H1 (cell line): Measurements from ENCODE around the gene ZNF835. TPM values are rescaled to one million over a fixed set of nuclear protein-coding genes. Genes with fewer than 3 reads are reported as not detected.

ENCODE experiments used
- CTCF ChIA-PET: fragments of 300-600 bp; sonication (Branson Sonifier 250); formaldehyde crosslinking; loops from one replicate; lab custom pipeline; 2021; ENCODE audit not compliant: partially characterized antibody; lab: Charles Lee
- POLR2A ChIA-PET: fragments of 300-600 bp; sonication (Branson Sonifier 250); formaldehyde crosslinking; loops from one replicate; lab custom pipeline; 2021; ENCODE audit warnings: inconsistent platforms; ENCODE audit not compliant: partially characterized antibody; lab: Charles Lee
- DNase-seq, 2 experiments: peaks; one replicate each; pipeline versions ENCODE4 v3.0.0 to v3.0.0-alpha.2; 2010 to 2022; ENCODE audit warnings: low spot score in 2 of 2, low read depth in 1 of 2, mixed read lengths in 1 of 2
- FAIRE-seq: peaks from 2 replicates; lab custom pipeline; 2011; peaks lifted over from hg19 to GRCh38; lab: Jason Lieb, UNC
- H2AFZ ChIP-seq: 2 replicates; pipeline ENCODE4 v1.8.1; 2012; ENCODE audit warnings: low read length, inconsistent platforms
- H2AK5ac ChIP-seq: 2 replicates; pipeline ENCODE4 v1.6.1; 2013; ENCODE audit warnings: low read depth, low read length
- H2BK120ac ChIP-seq: replicated peaks from 2 replicates; pipeline ENCODE3; 2013; ENCODE audit warnings: low read depth, low read length, inconsistent platforms
- H2BK12ac ChIP-seq: 2 replicates; pipeline ENCODE4 v1.6.1; 2013; ENCODE audit warnings: low read depth, low read length
- H2BK15ac ChIP-seq: 2 replicates; pipeline ENCODE4 v1.6.1; 2013; ENCODE audit warnings: low read length
- H2BK20ac ChIP-seq: 2 replicates; pipeline ENCODE4 v1.6.1; 2013; ENCODE audit warnings: low read length
- H2BK5ac ChIP-seq: 2 replicates; pipeline ENCODE4 v1.6.1; 2013; ENCODE audit warnings: low read depth, low read length
- H3K14ac ChIP-seq: 2 replicates; pipeline ENCODE4 v1.6.1; 2013; ENCODE audit warnings: inconsistent platforms; ENCODE audit not compliant: insufficient read length
- H3K18ac ChIP-seq: 2 replicates; pipeline ENCODE4 v1.6.1; 2013; ENCODE audit warnings: low read length; ENCODE audit errors: extremely low read depth
- H3K23ac ChIP-seq: 2 replicates; pipeline ENCODE4 v1.6.1; 2013; ENCODE audit warnings: inconsistent platforms; ENCODE audit not compliant: insufficient read length
- H3K23me2 ChIP-seq: 2 replicates; pipeline ENCODE4 v1.6.1; 2013; ENCODE audit warnings: low read depth, low read length
- H3K27ac ChIP-seq: 2 replicates; pipeline ENCODE4 v1.6.1; 2011; ENCODE audit warnings: low read depth, low read length, inconsistent platforms
- H3K27me3 ChIP-seq, 4 experiments: replicated peaks in 1 of 4; 1 replicate in 1 of 4; 2 replicates in 3 of 4; pipeline versions ENCODE4 v1.6.1 to v1.8.1; 2011 to 2013; ENCODE audit warnings: low read length in 3 of 4, mild to moderate bottlenecking in 3 of 4, inconsistent platforms in 2 of 4, mixed read lengths in 2 of 4, moderate library complexity in 1 of 4; ENCODE audit not compliant: control insufficient read depth in 3 of 4, insufficient read depth in 3 of 4; ENCODE audit errors: extremely low read depth in 1 of 4
- H3K36me3 ChIP-seq, 4 experiments: 2 replicates each; pipeline versions ENCODE4 v1.6.1 to v1.8.1; 2011 to 2013; ENCODE audit warnings: mild to moderate bottlenecking in 4 of 4, low read length in 3 of 4, moderate library complexity in 2 of 4, control low read depth in 1 of 4, inconsistent platforms in 1 of 4; ENCODE audit not compliant: insufficient read depth in 4 of 4, control insufficient read depth in 2 of 4
- H3K4ac ChIP-seq: replicated peaks from 2 replicates; pipeline ENCODE3; 2013; ENCODE audit warnings: low read length, low read depth, mixed read lengths, inconsistent platforms; ENCODE audit not compliant: insufficient read length
- H3K4me1 ChIP-seq, 4 experiments: replicated peaks in 1 of 4; 1 replicate in 1 of 4; 2 replicates in 3 of 4; pipeline versions ENCODE4 v1.6.1 to v1.8.1; 2011 to 2013; ENCODE audit warnings: low read length in 3 of 4, inconsistent platforms in 2 of 4, mixed read lengths in 1 of 4; ENCODE audit not compliant: insufficient read depth in 4 of 4, control insufficient read depth in 3 of 4
- H3K4me2 ChIP-seq, 2 experiments: 2 replicates each; pipeline versions ENCODE4 v1.6.1 to v1.8.1; 2011 to 2013; ENCODE audit warnings: low read depth in 2 of 2, low read length in 2 of 2, control low read depth in 1 of 2, inconsistent platforms in 1 of 2, mild to moderate bottlenecking in 1 of 2; ENCODE audit not compliant: insufficient read depth in 1 of 2
- H3K4me3 ChIP-seq, 4 experiments: fragments of 200-600, 300-600 bp in 1 of 4; sonication (generic), shearing (Covaris generic), sonication (Bioruptor Twin) in 1 of 4; 2 replicates each; pipeline versions ENCODE4 v1.5.1 to v1.8.1; 2011 to 2016; ENCODE audit warnings: low read length in 4 of 4, low read depth in 3 of 4, control low read depth in 2 of 4, inconsistent platforms in 2 of 4, mild to moderate bottlenecking in 2 of 4, mixed read lengths in 1 of 4, moderate library complexity in 1 of 4; ENCODE audit not compliant: insufficient read depth in 2 of 4; ENCODE audit errors: extremely low read depth in 1 of 4
- H3K56ac ChIP-seq: replicated peaks from 2 replicates; pipeline ENCODE3; 2013; ENCODE audit warnings: low read depth, mild to moderate bottlenecking, mixed read lengths, low read length, inconsistent platforms; ENCODE audit not compliant: insufficient read length
- H3K79me1 ChIP-seq: 2 replicates; pipeline ENCODE4 v1.6.1; 2013; ENCODE audit warnings: low read depth, low read length, control low read depth
- H3K79me2 ChIP-seq, 2 experiments: 2 replicates each; pipeline versions ENCODE4 v1.6.1 to v1.8.1; 2012 to 2013; ENCODE audit warnings: low read length in 2 of 2, mild to moderate bottlenecking in 2 of 2, inconsistent platforms in 1 of 2; ENCODE audit not compliant: insufficient read depth in 2 of 2, control insufficient read depth in 1 of 2
- H3K9ac ChIP-seq, 4 experiments: replicated peaks in 1 of 4; 1 replicate in 1 of 4; 2 replicates in 3 of 4; pipeline versions ENCODE4 v1.6.1 to v1.8.1; 2011 to 2013; ENCODE audit warnings: low read depth in 3 of 4, low read length in 3 of 4, control low read depth in 2 of 4, mild to moderate bottlenecking in 2 of 4, moderate library complexity in 2 of 4, inconsistent platforms in 1 of 4; ENCODE audit errors: extremely low read depth in 1 of 4
- H3K9me3 ChIP-seq, 2 experiments: 2 replicates each; pipeline versions ENCODE4 v1.6.1 to v1.8.1; 2012 to 2013; ENCODE audit warnings: mild to moderate bottlenecking in 2 of 2, moderate library complexity in 2 of 2, control low read depth in 1 of 2, inconsistent platforms in 1 of 2, low read depth in 1 of 2, low read length in 1 of 2, mixed read lengths in 1 of 2; ENCODE audit not compliant: insufficient read depth in 2 of 2
- H4K20me1 ChIP-seq, 2 experiments: replicated peaks in 1 of 2; 2 replicates each; pipeline versions ENCODE3 to v1.8.1; 2011 to 2013; ENCODE audit warnings: inconsistent platforms in 2 of 2, low read length in 2 of 2, mild to moderate bottlenecking in 1 of 2; ENCODE audit not compliant: insufficient read depth in 2 of 2, control insufficient read depth in 1 of 2
- H4K5ac ChIP-seq: 2 replicates; pipeline ENCODE4 v1.6.1; 2013; ENCODE audit warnings: low read length, low read depth, mixed read lengths, inconsistent platforms; ENCODE audit not compliant: insufficient read length
- H4K8ac ChIP-seq: 2 replicates; pipeline ENCODE4 v1.8.0; 2013; ENCODE audit warnings: mild to moderate bottlenecking, moderate library complexity, low read length, inconsistent platforms; ENCODE audit not compliant: insufficient read depth; ENCODE audit errors: extremely low read depth
- H4K91ac ChIP-seq: replicated peaks from 2 replicates; pipeline ENCODE3; 2013; ENCODE audit warnings: low read length, mixed read lengths, inconsistent platforms; ENCODE audit not compliant: insufficient read length
- BACH1 ChIP-seq: IDR thresholded peaks from 2 replicates; pipeline ENCODE4 v1.6.1; 2012; ENCODE audit warnings: low read length, improper control_type of control experiment
- BRCA1 ChIP-seq: IDR thresholded peaks from 2 replicates; pipeline ENCODE4 v1.6.1; 2012; ENCODE audit warnings: low read depth, low read length, improper control_type of control experiment
- CEBPB ChIP-seq: IDR thresholded peaks from 2 replicates; pipeline ENCODE4 v1.6.1; 2012; ENCODE audit warnings: low read depth, low read length
- EGR1 ChIP-seq: IDR thresholded peaks from 2 replicates; pipeline ENCODE4 v1.6.1; 2011; ENCODE audit warnings: low read depth, low read length, borderline replicate concordance
- NRF1 ChIP-seq: IDR thresholded peaks from 2 replicates; pipeline ENCODE4 v1.6.1; 2011; ENCODE audit warnings: mild to moderate bottlenecking, low read depth, low read length, improper control_type of control experiment
- RFX5 ChIP-seq: IDR thresholded peaks from 2 replicates; pipeline ENCODE4 v1.6.1; 2011; ENCODE audit warnings: low read depth, low read length, improper control_type of control experiment, borderline replicate concordance
- RNF2 ChIP-seq: fragments of 200-900, 300-1000 bp; sonication (generic); IDR thresholded peaks from 2 replicates; pipeline ENCODE4 v1.7.1; 2016; ENCODE audit warnings: borderline replicate concordance, low read depth, mild to moderate bottlenecking, antibody characterized with exemption, low read length; ENCODE audit not compliant: poor library complexity, severe bottlenecking; ENCODE audit errors: missing control alignments
- SIX5 ChIP-seq: IDR thresholded peaks from 2 replicates; pipeline ENCODE4 v1.6.1; 2011; ENCODE audit warnings: mild to moderate bottlenecking, low read depth, low read length
- TAF1 ChIP-seq: IDR thresholded peaks from 2 replicates; pipeline ENCODE4 v1.6.1; 2011; ENCODE audit warnings: mild to moderate bottlenecking, low read depth, low read length
- TAF7 ChIP-seq: optimal IDR thresholded peaks from 2 replicates; pipeline ENCODE3; 2011; ENCODE audit warnings: low read depth, mild to moderate bottlenecking, inconsistent platforms, low read length, moderate library complexity, borderline replicate concordance
- WGBS, 2 experiments: shearing (Covaris generic) in 1 of 2; methylation state at CpG; one replicate each; pipeline versions ENCODE4 v1.1.6 to v1.1.7; 2013 to 2015; ENCODE audit warnings: low lambda C conversion rate in 2 of 2, mixed read lengths in 2 of 2, inconsistent platforms in 1 of 2, low coverage in 1 of 2, missing lambda C conversion rate in 1 of 2; ENCODE audit not compliant: insufficient replicate concordance in 2 of 2, insufficient coverage in 1 of 2, insufficient read length in 1 of 2; ENCODE audit errors: extremely low coverage in 1 of 2, missing lambda C conversion rate in 1 of 2; 5-methylcytosine and 5-hydroxymethylcytosine counted together
- polyA plus RNA-seq, 7 experiments: library from polyadenylated mRNA; depleted of rRNA in 3 of 7; stranded (reverse) in 5 of 7; unstranded in 2 of 7; fragments of >200 nt in 5 of 7; fragments of 200-250 nt in 2 of 7; gene quantifications; 1 replicate in 5 of 7; 2 replicates in 1 of 7; 4 replicates in 1 of 7; pipeline versions ENCODE4 v1.2.1 to v1.2.3, GENCODE V29; 2011 to 2013; ENCODE audit warnings: missing spikeins in 2 of 7, mixed read lengths in 2 of 7
- total RNA-seq: library from RNA; stranded (reverse); fragmentation: NEBNext Ultra II Directional; extraction: Animal tissue kit (Norgen Biotek cat#: 25700); gene quantifications from 2 replicates; pipeline ENCODE4 v1.2.1, GENCODE V29; 2021

The ZNF835 gene
- total and polyA plus RNA-seq, 2 of the 8 experiments (the other 6 are each of a cell fraction or from before 2014, with no cell fraction given): 0.02 to 1.8 TPM

- no peak overlapping the region for H2BK5ac ChIP-seq
Observed at GRCh38 chr19:56692206-56692895, 20.8 kb upstream of the ZNF835 start.

More at GRCh38 chr19:56692206-56692895, 20.8 kb upstream of the ZNF835 start:
- no peak overlapping the region for H3K4me3 ChIP-seq
- H2BK20ac ChIP-seq: no peak overlapping the region
- no peaks in the 10 kb centered on the region for H4K20me1 ChIP-seq
- H2BK12ac ChIP-seq: no peak overlapping the region
- H3K23ac ChIP-seq: no peak overlapping the region
- CTCF ChIA-PET: no interaction called here
- POLR2A ChIA-PET: no interaction called here
- H3K4me1 ChIP-seq: no peaks in the 10 kb centered on the region
- H3K56ac ChIP-seq: no peak overlapping the region
- no peaks in the 10 kb centered on the region for H3K23me2 ChIP-seq
- H2BK120ac ChIP-seq: no peak overlapping the region
- H4K8ac ChIP-seq: no peak overlapping the region
- H3K9ac ChIP-seq: no peak overlapping the region
- no peak overlapping the region for H2AFZ ChIP-seq
- DNase-seq (no peak), FAIRE-seq (no peak)
- H3K4ac ChIP-seq: no peak overlapping the region
- H4K91ac ChIP-seq: no peak overlapping the region
- 50% methylated on average over 8 of the region's 8 CpGs; no CpG with 5 or more reads in 1 of the 2 experiments for WGBS, 2 experiments
- H3K9me3 ChIP-seq: peaks cover 64 to 74% of the 10 kb centered on the region in 2 experiments
- H4K5ac ChIP-seq: no peak overlapping the region
- H3K79me1 ChIP-seq: no peaks in the 10 kb centered on the region
- H3K27me3 ChIP-seq: no peaks in the 10 kb centered on the region
- no peak overlapping the region for H3K14ac ChIP-seq
- H3K36me3 ChIP-seq: no peaks in the 10 kb centered on the region
- H3K18ac ChIP-seq: no peak overlapping the region
- H3K27ac ChIP-seq: no peak overlapping the region
- no peak overlapping the region for H2BK15ac ChIP-seq
- H2AK5ac ChIP-seq: no peak overlapping the region
- no peak overlapping the region for H3K4me2 ChIP-seq
- TF ChIP-seq RNF2 (no peak), EGR1 (no peak), RFX5 (no peak), BACH1 (no peak), NRF1 (no peak), SIX5 (no peak), BRCA1 (no peak), TAF1 (no peak), CEBPB (no peak), TAF7 (no peak)
- TF ChIP-seq, all 59 proteins: peak for 0
- no peaks in the 10 kb centered on the region for H3K79me2 ChIP-seq
